ENCODE data around the gene GNAI2.
A peak's percentile ranks its signal among the peaks of the same experiment; 100 is the strongest.

GNAI2 gene

DNA sequence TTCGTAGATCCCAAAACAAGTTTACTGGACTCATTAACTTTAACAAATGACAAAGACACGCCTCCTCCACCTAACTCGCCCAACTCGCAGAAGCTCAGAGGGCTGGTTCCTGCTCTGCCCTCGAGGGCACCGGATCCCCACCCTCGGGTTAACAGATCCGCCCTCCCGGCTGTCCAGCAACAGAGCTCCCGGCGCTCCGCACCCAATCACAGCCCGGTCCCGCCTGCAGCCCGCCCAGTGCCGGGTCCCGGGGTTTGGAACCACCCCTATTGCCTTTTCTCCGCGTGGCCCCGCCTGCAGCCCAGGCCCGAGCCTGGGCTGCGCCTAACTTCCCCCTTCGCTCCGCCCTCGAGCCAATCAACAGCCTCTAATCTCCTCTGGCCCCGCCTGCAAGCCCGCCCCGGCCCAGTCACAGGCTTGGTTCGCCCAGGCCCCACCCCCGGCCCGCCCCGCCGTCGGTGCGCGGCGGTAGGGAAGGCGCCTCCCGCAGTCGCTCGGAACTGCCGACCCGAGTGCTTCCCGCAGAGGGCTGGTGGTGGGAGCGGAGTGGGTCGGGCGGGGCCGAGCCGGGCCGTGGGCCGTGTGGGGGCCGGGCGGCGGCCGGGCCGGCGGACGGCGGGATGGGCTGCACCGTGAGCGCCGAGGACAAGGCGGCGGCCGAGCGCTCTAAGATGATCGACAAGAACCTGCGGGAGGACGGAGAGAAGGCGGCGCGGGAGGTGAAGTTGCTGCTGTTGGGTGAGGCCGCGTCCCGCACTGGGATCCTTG lies at the start of gene GNAI2:
Gene GNAI2, plus strand, starts transcription at position 489 of the 768 bp plus-strand sequence. Its CDS starts 132 bp downstream, at position 621.
- DNase-seq, result peak; percentile 91

DNA sequence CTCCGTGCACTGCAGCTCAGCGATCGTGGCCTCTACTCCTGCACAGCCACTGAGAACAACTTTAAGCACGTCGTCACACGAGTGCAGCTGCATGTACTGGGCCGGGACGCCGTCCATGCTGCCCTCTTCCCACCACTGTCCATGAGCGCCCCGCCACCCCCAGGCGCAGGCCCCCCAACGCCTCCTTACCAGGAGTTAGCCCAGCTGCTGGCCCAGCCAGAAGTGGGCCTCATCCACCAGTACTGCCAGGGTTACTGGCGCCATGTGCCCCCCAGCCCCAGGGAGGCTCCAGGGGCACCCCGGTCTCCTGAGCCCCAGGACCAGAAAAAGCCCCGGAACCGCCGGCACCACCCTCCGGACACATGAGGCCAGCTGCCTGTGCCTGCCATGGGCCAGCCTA lies 48.3 kb upstream of the GNAI2 start:
- no peak for DNase-seq

DNA sequence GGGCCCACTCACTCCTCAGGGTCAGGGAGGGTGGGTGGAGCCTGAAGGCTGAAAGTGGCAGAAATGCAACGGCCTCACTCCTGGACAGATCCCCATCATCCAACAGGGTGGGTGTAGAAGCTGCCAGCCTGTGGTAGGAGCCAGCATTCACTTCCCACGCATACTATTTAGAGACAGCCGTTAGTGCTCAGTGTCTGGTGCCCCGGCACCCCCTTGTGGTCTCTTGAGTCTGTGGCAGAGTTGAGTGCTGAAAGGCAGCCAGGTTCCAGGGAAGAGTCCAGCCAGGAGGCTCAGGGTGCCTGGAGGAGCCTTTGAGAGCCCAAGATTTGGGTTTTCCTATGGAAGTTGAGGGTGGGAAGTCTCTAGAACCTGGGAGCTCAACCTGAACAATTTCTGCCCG lies 46.7 kb upstream of the GNAI2 start:
- peak; percentile 28 for DNase-seq

DNA sequence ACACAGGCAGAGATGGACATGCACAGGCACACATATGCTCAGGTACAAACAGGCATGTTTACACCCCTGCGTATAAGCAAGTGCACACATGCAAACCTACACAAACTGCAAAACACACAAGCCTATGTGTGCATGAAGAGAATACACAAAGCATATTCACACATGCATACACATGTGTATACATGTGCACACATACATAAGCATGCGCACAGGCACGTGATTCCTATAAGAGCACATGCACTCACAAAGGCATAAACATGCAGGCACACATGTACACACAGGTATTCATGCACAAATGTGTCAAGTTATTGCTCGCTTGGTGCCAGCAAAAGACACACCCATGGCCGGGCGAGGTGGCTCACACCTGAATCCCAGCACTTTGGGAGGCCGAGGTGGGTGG lies 46.0 kb upstream of the GNAI2 start:
- DNase-seq, result no peak

DNA sequence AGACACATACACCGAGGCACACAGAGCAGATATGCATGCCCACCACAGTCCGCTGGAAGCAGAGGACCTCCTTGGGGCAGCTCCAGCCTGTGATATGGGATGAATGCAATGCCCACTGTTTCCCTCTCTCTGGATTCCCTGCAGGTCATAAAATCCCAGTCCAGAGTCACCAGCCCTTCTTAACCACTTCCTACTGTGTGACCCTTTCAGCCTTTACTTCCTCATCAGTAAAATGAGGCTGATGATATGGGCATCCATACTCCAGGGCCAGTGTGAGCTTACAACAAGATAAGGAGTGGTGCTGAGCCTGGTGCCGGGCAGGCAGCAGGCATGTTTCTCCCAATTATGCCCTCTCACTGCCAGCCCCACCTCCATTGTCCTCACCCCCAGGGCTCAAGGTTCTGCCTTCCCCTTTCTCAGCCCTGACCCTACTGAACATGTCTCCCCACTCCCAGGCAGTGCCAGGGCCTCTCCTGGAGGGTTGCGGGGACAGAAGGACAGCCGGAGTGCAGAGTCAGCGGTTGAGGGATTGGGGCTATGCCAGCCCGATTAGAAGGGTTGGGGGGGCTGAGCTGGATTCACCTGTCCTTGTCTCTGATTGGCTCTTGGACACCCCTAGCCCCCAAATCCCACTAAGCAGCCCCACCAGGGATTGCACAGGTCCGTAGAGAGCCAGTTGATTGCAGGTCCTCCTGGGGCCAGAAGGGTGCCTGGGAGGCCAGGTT lies 44.9 kb upstream of the GNAI2 start, which contains the start of gene GNAT1:
Gene GNAT1, plus strand, starts transcription at position 675 of the 725 bp plus-strand sequence. CDS start 116 bp downstream, outside the sequence.
- no peak for DNase-seq

DNA sequence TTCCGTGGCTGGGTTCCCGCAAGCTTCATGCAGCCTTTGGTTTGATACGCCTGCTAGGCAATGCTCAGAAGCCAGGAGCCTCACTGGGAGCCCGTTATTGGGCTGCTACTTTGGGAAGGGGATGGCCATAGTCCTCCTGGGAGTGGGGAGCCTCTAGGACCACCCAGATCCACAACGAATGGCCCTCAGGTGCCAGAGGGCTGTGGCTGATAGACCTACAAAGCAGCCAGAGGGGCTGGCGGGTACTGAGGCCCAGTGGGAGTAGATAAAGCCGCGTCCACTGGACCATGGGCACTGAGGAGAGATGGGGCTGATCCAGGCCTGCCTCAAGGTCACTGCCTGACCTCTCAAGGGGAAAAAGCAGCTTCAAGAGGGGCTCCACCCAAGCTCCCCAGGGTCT lies 43.9 kb upstream of the GNAI2 start:
- DNase-seq, result no peak

DNA sequence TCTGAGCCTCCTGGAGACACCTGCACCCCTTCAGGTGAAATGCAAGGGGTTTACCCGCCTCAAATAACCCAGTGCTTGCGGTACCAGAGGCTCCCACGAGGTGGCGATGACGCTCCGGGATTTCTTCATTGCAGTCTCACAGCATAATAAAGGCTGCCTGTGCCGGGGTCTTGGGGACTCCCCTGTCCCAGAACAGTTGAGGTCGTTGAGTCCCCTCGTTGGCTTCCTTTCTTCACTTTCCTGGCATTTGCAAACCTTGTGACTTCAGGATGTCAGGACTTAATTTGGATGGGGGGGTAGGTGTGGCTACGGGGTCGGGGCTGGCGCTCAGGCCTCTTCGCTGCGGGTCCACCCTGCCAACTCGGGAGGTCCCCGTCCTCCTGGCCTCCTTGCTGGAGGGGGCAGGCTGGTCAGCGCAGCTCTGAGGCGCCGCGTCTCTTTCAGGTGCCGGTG lies 43.3 kb upstream of the GNAI2 start:
- DNase-seq, result peak; percentile 57

DNA sequence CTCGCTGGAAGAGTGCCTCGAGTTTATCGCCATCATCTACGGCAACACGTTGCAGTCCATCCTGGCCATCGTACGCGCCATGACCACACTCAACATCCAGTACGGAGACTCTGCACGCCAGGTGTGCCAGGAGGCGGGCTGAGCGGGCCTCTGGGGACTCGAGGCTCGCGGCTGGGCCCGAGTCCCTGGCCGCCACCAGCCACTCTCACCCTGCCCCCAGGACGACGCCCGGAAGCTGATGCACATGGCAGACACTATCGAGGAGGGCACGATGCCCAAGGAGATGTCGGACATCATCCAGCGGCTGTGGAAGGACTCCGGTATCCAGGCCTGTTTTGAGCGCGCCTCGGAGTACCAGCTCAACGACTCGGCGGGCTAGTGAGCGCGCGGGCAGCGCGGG lies 42.7 kb upstream of the GNAI2 start:
- peak; percentile 10 for DNase-seq

DNA sequence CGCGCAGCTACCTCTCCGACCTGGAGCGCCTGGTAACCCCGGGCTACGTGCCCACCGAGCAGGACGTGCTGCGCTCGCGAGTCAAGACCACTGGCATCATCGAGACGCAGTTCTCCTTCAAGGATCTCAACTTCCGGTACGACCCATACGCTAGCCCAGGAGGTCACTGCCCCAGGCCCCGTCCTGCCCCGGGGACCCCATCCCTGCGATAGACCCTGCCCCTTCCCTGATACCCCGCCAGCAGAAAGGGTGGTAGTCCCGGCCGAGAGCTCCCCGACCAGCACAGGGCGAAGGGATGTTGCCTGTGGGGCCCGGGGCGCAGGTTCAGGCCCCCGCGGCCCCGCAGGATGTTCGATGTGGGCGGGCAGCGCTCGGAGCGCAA lies 42.3 kb upstream of the GNAI2 start:
- no peak for DNase-seq

DNA sequence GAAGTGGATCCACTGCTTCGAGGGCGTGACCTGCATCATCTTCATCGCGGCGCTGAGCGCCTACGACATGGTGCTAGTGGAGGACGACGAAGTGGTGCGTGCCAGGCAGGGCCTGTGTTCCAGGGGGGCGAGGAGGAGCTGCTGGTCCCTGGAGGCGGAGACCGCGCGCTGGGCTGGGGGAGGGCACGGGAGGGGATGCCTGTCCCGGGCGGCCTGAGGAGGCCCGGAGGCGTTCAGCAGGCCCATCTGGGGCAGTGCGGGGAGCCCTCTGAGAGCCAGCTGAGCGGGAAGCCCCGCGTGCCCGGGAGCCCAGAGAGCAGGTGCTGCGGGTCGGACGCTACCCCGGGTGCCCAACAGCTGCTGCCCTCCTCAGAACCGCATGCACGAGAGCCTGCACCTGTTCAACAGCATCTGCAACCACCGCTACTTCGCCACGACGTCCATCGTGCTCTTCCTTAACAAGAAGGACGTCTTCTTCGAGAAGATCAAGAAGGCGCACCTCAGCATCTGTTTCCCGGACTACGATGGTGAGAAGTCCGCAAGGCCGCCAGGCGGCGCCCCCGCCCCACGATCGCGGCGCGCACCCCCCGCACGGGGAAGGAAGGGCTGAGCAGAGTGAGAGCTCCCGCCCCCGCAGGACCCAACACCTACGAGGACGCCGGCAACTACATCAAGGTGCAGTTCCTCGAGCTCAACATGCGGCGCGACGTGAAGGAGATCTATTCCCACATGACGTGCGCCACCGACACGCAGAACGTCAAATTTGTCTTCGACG lies 41.7 kb upstream of the GNAI2 start:
- DNase-seq, result no peak

DNA sequence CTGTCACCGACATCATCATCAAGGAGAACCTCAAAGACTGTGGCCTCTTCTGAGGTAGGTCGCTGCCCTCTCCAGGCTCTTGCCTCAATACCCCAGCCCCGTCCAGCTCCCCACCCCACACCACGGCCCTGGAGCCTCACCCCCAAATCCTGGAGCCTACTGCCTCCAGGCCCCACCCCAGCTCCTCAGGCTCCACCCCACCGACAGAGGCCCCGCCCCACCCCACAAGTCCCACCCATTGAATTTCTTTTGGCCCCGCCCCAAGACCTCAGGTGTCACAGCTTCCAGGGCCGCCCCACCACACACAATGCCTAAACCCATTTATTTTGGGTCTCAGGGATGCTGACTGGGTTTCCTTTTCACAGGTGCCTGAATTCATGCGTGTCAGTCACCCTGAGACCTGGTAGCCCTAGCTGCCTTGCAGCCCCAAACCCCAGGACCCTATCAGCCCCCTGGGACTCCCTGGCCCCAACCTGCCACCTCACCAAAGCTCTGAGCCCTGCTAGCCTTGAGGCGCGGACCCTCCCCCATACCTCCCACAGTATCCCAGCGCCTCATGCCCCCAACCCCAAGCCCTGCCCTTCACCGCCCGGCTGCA lies 41.0 kb upstream of the GNAI2 start:
- no peak for DNase-seq

DNA sequence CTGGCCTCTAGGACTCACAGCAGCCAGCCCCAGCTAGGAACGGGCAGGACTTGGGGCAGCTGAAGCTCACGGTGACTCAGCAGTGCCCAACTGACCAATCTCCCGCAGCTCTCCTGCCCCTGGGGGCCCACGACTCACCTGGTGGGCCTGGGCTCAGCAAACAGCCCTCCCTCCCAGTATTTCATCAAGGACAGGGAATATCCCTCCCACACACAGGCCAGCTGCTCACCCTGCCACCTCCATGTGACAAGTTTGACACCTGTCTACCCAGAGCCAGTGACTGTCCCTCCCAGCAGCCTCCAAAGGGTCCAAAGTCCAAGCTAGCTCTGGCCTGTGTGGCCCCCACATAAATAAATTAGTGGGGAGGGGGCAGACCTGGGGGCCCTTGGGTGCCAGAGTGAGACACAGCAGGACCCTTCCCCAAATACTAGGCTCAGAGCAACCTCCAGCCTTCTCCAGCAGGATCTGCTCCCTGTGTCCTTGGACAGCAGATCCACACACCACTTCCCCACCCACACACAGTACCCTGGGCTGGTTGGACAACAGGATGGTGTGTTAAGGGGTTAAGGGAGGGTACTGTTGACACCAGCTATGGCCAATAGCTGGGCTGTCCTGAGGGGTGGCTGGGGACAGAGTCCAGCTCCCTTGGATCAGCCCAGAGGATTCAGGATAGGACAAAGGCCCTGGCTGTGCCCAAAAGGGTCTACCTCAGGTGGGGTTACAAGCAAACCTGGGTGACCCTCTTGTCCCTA lies 40.3 kb upstream of the GNAI2 start:
- no peak for DNase-seq

DNA sequence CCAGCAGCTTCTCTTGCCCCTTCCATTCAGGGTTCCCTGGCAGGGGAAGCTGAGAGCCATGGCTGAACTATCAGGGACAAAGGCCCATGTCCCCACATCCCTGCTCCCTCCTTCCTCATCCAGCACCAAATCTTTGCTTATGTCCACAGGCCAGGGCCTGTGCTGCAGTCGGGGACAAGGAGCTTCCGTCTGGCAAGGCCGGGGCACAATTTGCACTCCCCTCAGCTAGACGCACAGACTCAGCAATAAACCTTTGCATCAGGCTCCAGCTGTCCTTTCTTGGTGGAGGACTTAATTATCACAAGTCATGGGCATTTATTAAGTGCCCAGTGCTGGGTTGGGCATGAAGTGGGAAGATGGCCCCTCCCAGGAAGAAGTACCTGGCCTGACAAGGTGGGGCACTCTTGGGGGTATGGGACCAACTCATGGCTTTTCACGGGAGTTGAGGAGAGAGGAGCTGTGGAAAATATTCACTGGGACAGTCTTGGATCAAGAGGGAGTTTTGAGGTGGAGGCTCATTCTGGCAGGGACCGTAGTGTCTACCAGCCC lies 39.7 kb upstream of the GNAI2 start:
- DNase-seq, result no peak

DNA sequence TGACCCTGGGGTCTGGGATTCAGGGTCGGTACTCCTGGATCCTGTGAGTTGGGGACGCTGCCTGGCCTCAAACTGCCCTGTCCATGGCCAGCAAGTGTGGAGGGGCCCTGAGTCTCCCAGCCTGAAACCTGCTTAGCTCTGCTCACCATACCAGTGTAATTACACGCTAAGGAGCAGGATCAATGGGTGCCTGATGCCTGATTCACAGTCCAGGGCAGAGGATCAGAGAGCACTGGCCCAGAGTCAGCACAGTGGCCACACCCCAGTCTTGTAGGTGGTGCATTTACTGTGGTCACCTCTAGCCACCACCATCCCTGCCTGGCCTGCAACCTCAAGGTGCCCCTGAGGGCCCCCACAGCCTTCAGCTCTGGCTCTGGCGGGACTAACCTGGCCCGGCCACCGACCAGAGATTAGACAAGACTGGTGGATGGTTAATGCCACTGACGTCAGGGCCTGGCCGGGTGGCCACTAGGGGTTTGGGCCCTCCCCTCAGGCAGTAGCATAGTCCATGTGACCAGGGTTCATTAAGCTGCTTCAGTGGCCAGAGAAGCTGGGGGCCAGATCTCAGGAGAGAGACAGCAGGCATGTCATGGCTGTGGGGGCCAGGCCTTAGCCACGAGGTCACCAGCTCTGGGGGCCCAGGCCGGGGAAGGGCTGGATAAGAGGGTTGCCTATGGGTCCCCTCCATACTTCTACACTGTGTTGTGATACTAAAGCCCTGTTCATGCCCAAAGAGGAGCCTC lies 34.3 kb upstream of the GNAI2 start:
- no peak for DNase-seq

DNA sequence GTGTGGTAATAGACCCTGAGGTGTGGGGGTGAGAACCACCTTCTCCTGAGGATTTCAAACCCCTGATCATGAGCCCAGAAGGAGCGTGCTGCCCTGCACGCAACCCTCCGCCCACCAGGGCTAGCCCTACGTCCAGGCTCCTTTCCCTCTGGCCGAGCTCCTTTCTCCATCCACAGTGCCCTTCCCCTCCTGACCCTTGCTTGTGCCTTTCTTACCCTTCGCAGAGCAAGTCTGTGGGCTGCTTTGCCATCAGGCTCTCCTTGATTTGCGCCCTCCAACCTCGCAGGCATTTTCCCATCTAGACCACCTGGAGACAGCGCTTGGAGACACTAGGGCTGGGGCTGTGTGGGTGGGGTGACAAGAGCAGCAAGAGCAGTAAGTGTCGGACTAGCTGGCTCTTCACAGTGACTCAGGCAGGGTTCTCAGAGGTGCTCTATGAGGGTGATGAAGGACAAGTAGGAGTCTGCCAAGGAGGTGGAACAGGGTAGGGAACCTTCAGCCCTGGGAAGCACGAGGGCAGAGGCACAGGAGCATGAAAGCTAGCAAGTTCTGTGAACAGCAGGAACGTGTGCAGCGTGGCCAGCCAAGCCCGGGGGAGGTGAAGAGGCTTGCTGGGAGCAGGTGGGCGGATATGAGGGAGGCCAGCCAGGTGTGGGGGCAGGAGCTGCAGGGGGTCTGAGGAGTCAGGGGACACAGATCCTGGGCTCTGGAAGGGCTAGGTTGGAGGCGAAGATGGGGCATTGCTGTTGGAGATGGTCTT lies 33.5 kb upstream of the GNAI2 start:
- DNase-seq, result no peak

DNA sequence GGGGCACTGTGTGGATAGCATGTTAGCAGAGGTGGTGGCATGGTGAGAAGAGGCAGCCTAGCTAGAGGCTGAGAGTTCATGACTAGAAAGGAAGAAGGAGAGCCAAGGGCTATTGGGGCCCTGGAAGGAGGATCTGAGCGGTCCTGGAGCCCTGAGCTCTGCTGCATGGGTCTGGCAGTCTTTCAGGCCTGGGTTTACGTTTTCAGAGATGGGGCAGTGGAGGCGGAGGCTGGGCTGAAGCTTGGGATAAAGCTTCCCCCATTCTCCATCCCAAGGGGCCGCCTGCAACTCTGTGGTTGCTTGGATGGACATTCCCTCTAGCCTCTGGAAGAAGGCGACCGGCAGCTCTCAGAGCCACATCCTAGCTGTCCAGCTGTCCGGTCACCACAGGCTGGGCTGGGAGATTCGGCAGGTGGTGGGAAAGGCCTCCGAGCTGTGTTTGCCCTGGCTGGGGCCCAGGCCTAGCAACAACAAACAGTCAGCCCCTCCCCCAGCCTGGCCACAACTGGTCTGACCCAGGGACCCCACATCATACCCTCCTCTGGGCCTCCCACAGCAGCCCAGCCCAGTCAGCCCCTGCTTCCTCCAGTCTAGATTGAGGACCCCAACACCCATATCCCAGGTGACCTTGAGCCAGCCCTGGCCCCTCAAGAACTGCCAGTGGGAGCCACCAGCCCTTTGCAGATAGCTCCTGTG lies 32.7 kb upstream of the GNAI2 start:
- no peak for DNase-seq

DNA sequence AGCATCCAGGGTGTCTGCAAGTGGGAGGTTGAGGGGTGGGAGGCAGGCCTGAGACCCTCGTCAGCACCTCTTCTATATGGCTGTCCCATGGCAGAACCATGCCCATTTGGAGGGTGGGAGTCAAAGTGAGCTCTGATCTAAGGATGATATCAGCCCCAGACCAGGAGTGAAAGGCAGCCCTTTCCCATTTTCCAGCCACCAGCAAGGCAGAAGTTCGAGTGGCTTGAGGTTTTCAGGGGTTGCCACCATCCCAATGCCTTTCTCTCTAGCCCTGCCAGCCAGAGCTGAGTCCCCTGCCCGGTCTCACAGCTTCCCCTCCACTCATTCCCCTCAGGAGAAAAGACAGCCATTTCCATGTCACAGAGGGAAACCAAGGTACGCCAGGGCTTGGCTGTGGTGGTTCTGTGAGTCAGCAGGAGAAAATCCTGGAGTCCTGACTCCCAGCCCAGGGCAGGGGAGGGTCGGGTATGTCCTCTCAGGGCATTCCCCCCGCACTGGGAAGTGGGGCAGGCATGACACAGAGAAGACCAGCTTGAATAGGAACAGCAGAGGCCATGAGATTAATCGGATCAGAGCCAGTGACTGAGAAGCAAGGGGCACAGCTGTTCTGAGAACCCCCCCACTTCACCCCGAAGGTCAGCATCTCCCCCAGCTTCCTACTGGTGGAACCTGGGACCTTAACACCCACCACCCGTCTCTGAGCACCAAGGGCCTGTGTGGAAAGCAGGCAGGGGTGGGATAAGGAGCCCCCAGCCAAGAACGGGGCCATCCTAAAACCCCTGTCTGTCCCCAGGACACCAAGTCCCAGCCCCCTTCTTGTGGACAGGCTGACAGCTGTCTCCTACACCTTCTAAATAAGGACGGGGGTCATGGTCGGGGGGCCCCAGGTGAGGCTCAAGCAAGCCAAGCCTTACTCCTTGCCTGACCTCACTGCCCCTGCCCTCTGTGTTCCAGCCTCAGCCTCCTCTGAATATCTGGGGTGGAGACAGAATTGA lies 31.9 kb upstream of the GNAI2 start:
- no peak for DNase-seq

DNA sequence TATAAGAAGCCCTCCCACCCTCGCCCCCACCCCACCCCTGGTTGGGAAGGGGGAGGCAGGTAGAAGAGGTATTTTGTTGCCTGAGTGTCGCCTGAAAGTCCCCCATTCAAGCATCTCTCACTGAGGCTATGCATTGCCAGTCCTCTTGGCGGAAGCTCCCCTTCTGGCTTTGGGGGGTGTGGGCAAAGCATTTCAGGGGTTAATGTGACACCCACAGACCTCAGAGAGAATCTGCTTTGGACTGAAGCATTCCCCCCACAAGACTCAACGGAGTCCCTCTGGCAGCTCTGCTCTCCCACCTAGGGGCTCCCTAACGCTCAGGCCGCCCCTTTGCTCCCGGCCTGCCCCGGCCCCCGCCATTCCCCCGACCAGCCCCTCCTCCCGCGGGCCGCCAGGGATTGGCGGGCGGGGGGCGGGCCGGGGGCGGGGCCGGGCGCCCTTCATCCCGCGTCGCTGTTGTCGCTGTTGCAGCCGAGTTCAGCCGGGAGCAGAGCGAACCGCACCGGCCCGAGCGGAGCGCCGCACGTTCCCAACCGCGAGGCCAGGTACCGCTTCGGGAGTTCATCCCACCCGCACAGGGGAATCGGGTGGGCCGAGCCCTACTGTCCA lies 31.1 kb upstream of the GNAI2 start, which contains the start of gene SLC38A3:
Gene SLC38A3, plus strand, starts transcription at position 468 of the 609 bp plus-strand sequence. CDS start 8,929 bp downstream, outside the sequence.
- no peak for DNase-seq
